Neuron (in vitro differentiated cells): ENCODE data around the gene LRR1.
"Not testable (repeated sequence)": the region's sequence is repeated elsewhere in the genome, so short reads cannot be mapped to it uniquely, and the experiment has no call there.

ENCODE experiments used
- H2AFZ ChIP-seq: one replicate; pipeline ENCODE4 v1.6.1; 2013; ENCODE audit warnings: low read depth, mild to moderate bottlenecking, inconsistent platforms, low read length, moderate library complexity
- H3K27me3 ChIP-seq: one replicate; pipeline ENCODE4 v1.6.1; 2013; ENCODE audit warnings: low read length; ENCODE audit not compliant: insufficient read depth
- H3K36me3 ChIP-seq: one replicate; pipeline ENCODE4 v1.6.1; 2013; ENCODE audit warnings: low read length; ENCODE audit not compliant: insufficient read depth
- H3K4me1 ChIP-seq: one replicate; pipeline ENCODE4 v1.6.1; 2013; ENCODE audit warnings: low read length; ENCODE audit not compliant: insufficient read depth
- H3K4me3 ChIP-seq: 2 replicates; pipeline ENCODE4 v1.5.1; 2013; ENCODE audit warnings: mild to moderate bottlenecking, low read length, moderate library complexity
- H3K9me3 ChIP-seq: one replicate; pipeline ENCODE4 v1.6.1; 2013; ENCODE audit warnings: low read length

Gene LRR1

DNA sequence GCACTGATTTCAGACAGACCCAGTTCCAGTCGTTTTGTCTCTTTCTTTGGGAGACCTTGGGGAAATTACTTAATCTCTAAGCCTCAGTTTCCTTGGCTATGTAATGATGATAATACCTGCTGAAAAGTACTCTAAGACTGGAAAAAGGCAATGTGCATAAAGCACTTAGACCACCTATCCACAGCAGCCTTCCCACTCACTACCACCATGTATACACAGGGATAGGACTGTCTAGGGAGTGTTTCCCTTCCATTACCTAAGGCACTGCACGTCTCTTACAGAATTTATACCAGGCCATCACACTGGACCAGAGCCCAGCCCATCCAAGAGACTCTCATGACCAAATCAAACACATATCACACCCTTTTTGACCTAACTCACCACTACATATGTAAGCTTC, 18.9 kb upstream of the LRR1 start:
- Histone ChIP-seq H2AFZ (no peak overlapping the region), H3K36me3 (peaks cover 52% of the 10 kb centered on the region), H3K4me1 (peaks cover 10% of the 10 kb centered on the region), H3K27me3 (no peaks in the 10 kb centered on the region), H3K4me3 (no peak overlapping the region), H3K9me3 (no peaks in the 10 kb centered on the region)

DNA sequence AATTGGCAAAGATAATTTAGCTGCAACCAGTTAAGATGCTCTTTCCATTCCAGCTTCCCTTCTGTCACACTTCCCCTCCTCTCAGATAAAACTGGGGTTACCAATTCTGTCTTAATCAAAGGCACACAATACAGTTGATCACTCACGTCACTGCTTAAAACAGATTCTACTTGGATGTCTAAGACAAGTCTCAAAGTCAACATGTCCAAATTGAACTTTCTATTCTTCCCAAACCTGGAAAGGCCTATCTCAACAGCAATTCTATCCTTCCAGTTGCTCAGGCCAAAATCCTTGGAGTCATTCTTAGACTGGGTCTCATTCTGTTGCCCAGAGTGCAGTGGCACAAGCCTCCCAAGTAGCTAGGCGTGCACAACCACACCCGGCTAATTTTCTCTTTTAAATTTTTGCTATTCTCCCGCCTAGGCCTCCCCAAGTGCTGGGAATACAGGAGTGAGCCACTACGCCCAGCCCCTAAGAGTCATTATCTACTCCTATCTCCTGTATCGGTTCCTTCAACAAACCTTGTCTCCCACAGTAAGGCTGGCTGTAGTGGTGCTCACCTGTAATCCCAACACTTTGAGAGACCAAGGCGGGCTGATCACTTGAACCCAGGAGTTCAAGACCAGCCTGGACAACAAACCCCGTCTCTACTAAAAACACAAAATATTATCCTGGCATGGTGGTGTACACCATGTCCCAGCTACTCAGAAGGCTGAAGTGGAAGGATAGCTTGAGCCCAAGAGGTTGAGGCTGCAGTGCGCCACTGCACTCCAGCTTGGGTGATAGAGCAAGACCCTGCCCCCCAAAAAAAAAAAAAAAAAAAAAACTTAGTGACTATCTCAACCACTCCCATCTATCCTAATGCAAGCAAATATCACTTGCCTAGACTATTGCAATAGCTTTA, 17.3 kb upstream of the LRR1 start:
- Histone ChIP-seq H2AFZ (no peak overlapping the region), H3K9me3 (no peaks in the 10 kb centered on the region), H3K36me3 (peaks cover 44% of the 10 kb centered on the region), H3K27me3 (no peaks in the 10 kb centered on the region), H3K4me1 (peaks cover 14% of the 10 kb centered on the region), H3K4me3 (no peak overlapping the region)

DNA sequence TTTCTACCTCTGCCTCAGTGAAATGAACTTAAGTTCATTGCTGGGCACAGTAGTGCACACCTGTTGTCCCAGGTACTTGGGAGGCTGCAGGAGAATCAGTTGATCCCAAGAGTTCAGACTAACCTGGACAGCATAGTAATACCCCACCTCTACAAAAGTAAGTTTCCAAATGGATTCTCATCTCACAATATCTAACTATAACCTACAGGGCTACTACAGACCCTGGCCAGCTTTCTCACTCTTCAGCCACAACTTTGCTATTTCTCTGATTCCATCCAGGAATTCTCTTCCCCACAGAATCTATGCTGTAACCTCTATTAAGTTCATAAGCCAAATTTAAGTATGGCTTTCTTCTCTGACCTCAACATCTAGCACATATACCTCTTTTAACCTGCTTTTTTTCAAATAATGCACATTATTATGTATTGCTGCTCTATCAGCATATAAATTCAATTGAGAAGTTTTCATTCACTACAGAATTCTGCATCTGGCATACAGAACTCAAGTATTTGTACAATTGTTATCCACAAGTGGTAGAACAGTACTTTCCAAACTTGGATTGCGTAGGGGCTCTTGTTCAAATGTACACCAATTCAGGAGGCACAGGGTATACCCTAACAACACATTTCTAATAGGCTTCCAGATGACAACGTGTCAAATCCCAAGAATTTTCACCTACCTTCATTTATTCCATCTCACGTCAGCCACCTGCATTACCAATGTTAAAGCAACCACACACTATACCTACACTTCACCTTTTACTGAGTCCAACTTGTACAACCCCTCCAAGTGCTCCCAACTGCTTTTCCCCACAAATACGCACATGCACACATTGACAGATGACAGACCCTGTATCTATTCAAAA, 16.4 kb upstream of the LRR1 start:
- H2AFZ ChIP-seq = no peak overlapping the region
- H3K27me3 ChIP-seq = no peaks in the 10 kb centered on the region
- peaks cover 37% of the 10 kb centered on the region for H3K36me3 ChIP-seq
- no peak overlapping the region for H3K4me3 ChIP-seq
- no peaks in the 10 kb centered on the region for H3K9me3 ChIP-seq
- peaks cover 14% of the 10 kb centered on the region for H3K4me1 ChIP-seq

DNA sequence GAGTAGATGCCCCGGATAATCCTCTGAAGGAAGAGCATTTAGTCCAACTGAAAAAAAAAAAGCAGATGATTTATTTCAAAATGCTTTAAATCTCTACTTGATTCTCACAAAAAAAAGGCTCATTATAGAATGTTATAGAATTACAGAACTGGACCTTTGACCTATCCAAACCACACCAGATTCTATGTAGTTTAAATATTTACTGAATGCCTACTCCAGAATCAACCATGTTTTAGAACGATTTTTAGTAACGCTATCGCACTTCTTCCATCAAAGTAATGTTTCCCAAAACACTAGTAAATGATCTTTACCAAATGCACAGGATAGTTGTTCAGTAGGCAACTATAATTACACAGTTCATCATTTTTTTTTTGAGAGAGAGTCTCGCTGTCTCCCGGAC, 15.1 kb upstream of the LRR1 start:
- H3K9me3 ChIP-seq = no peaks in the 10 kb centered on the region

GRCh38 chr14:49584058-49584457, 14.7 kb upstream of the LRR1 start:
- H3K36me3 ChIP-seq = peaks cover 31% of the 10 kb centered on the region
- H2AFZ ChIP-seq = no peak overlapping the region
- H3K27me3 ChIP-seq = no peaks in the 10 kb centered on the region
- peaks cover 14% of the 10 kb centered on the region for H3K4me1 ChIP-seq
- peak overlapping the region; percentile 11 for H3K4me3 ChIP-seq
- no peaks in the 10 kb centered on the region for H3K9me3 ChIP-seq

More for the DNA sequence above, 15.1 kb upstream of the LRR1 start:
- no peak overlapping the region for H3K4me3 ChIP-seq
- H3K36me3 ChIP-seq = peaks cover 31% of the 10 kb centered on the region
- H3K27me3 ChIP-seq = no peaks in the 10 kb centered on the region
- no peak overlapping the region for H2AFZ ChIP-seq
- H3K4me1 ChIP-seq = peaks cover 14% of the 10 kb centered on the region

- not testable (repeated sequence) for H3K9me3 ChIP-seq, H3K27me3 ChIP-seq, H2AFZ ChIP-seq
- H3K36me3 ChIP-seq = peaks cover 31% of the 10 kb centered on the region
- peaks cover 14% of the 10 kb centered on the region for H3K4me1 ChIP-seq
- H3K4me3 ChIP-seq = peak overlapping the region; percentile 100
Measured at GRCh38 chr14:49584981-49585640, 13.6 kb upstream of the LRR1 start.

GRCh38 chr14:49585803-49586672, 12.7 kb upstream of the LRR1 start, which contains the start of gene RPS29:
Gene RPS29 (minus strand): TSS chr14:49586380. CDS start chr14:49586346, 34 bp downstream.
- Histone ChIP-seq H3K4me1 (peaks cover 14% of the 10 kb centered on the region), H3K4me3 (peak within 1 kb of the TSS; percentile 100)

GRCh38 chr14:49586673-49587460, 11.9 kb upstream of the LRR1 start:
- Histone ChIP-seq H3K27me3 (no peaks in the 10 kb centered on the region), H3K9me3 (no peaks in the 10 kb centered on the region), H2AFZ (peak overlapping the region; percentile 11), H3K36me3 (peaks cover 31% of the 10 kb centered on the region), H3K4me3 (peak overlapping the region; percentile 100), H3K4me1 (peaks cover 14% of the 10 kb centered on the region)

More at GRCh38 chr14:49585803-49586672, 12.7 kb upstream of the LRR1 start, which contains the start of gene RPS29:
- H3K9me3 ChIP-seq = no peaks in the 10 kb centered on the region
- H3K27me3 ChIP-seq = no peaks in the 10 kb centered on the region
- peaks cover 31% of the 10 kb centered on the region for H3K36me3 ChIP-seq
- peak within 1 kb of the TSS; percentile 11 for H2AFZ ChIP-seq

DNA sequence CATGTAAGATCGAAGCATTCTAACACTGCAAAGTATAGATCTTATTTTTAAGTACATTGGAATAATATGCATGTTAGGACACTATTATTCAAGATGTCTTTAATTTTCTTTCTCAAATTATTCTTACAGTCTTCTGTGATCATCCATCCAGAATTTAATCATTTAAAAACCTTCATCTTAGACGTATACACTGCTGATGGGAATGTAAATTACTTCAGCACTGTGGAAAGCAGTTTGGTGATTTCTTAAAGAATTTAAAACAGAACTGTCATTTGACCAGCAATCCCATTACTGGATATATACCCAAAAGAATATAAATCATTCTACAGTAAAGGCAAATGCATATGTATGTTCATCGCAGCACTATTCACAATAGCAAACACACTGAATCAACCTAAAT, 9.4 kb upstream of the LRR1 start:
- Histone ChIP-seq H3K36me3 (peaks cover 6% of the 10 kb centered on the region), H3K4me1 (peaks cover 9% of the 10 kb centered on the region), H3K9me3 (no peaks in the 10 kb centered on the region), H3K4me3 (no peak overlapping the region), H2AFZ (no peak overlapping the region), H3K27me3 (no peaks in the 10 kb centered on the region)

DNA sequence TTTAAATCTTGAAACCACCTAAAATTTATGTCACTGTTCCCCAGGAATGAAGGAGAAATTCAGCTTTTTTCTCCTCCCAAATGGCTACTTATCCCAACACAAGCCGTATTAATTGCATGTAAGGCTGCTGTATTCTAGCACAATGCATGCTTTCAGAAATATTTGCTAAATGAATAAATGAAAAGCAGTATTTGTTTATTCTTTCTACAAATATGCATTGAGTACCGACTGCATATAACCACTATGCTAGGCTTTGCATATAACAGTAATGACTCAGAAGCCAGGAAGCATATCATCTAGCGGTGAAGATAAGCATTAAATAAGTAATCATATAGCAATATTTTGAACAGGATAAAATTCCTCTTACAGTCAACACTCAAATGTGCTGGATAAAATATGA, 5.7 kb upstream of the LRR1 start:
- no peaks in the 10 kb centered on the region for H3K27me3 ChIP-seq
- H3K36me3 ChIP-seq = no peaks in the 10 kb centered on the region
- H3K9me3 ChIP-seq = no peaks in the 10 kb centered on the region
- H2AFZ ChIP-seq = no peak overlapping the region
- peaks cover 9% of the 10 kb centered on the region for H3K4me1 ChIP-seq
- no peak overlapping the region for H3K4me3 ChIP-seq

DNA sequence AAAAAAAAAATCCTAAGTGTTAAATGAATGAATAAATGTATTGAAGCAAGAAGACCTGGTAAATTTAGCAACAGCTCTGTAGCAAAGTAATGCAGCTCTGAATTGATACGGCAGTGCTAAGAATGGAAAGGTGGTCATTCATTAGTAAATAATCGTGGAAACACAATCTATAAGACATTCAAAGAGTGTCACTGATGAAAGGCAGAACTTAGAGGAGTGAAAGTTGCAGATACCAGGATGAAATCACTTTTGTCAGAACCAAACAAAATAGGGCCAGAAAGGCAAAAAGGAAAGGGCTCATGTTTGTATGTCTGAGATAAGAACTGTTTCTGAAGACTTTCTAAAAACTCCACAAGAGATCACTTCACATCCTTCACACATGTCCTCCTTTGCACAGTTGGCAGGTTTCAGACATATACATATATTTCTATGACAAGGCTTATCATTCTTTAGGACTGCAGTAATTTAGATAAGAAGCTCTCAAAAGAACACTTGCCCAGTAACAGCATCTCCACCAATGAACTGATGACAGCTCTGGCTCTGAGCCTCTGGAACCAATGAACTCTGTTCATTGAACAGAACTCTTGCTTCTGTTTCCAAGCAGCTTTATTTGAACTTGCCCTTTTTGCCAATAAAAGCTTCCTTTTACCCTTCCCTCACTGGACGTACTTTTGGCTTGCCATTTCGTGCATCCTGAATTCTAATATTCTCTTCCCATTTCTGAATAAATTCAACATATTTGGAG, 4.2 kb upstream of the LRR1 start:
- Histone ChIP-seq H3K36me3 (no peaks in the 10 kb centered on the region), H3K4me1 (peaks cover 10% of the 10 kb centered on the region), H2AFZ (no peak overlapping the region), H3K27me3 (no peaks in the 10 kb centered on the region), H3K9me3 (no peaks in the 10 kb centered on the region), H3K4me3 (no peak overlapping the region)
